HG03159 (cell line): ENCODE measurements around the gene MVB12B.

Experiments used
- ATAC-seq: cut with Tn5 transposase; IDR thresholded peaks from one replicate; pipeline ENCODE4 v1.9.1; 2021; ENCODE audit warnings: mild to moderate bottlenecking, moderate library complexity; ENCODE audit not compliant: unreplicated experiment

The MVB12B gene

DNA sequence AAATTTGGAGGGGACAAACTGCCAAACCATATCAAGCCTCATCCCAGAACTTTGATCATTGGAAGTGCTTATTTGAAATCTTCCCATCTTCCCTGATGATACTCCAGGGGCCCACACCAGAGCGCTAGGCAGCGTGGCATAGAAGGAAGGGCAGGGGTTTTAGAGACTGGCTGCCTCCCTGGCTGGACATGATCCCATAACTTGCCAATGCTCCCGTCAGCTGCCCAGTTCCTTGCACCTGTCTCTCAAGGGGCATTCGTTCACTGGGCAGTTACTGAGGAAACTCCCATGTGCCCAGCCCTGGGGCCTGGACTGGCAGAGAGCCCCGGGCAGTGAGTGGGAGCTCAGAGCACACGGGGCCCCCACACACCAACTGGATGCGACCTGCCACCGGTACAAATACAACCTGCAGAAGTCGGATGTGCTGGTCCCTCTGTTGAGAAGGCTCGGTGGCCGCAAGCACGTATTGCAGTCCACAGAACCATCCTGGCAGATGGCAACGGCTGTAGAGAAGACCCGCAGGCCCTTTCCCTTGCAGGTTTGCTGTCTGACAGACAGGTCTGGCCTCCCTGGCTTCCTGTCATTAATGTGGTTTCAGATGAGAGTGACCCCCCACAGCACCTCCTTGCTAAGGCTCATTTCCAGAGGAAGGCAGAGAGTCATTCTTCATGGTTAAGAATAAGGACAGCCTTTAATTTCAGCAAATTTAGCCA, 122.4 kb downstream of the MVB12B start:
- no peak for ATAC-seq

DNA sequence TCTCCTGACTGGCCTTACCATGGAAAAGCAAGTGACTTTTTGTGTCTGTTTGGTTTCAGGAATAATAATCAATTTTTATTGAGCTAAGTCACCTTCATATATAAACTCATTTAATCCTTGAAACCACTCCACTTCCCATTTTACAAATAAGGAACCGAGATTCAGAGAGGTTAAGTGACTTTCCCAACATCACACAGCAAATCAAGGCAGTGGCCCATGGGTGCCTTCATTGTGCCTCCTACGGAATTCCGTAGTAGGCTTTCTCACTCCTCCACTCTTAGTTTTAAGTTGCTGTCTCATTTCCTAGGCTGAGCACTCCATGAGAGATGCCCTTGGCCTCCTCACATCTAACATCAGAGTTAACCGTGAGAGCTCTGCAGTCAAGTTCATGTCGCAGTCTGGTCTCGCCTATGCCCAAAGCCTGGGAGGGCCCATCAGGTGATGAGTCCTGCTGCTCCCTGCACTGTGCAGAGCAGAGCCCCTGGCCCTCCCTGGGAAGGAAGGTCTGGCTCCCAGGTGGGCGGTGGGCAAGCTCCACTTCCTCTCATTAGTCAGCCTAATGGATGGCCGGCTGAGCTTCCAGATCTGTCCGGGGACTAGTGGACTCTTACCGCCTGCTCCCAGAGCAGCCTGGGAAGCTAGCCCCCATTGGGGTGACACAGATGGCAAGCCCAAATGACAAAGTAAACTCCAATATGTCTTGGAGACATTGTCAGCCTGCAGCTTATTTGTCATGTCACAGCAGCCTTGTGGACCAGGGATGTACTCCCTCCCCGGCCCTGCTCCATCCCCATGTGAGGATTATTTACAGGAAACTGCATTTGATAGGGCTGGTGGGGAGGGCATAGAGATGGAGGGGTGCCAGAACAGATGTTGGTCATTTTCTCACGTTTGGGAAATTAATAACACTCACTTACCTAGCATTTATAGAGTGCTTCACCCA, 123.4 kb downstream of the MVB12B start:
- ATAC-seq = no peak

DNA sequence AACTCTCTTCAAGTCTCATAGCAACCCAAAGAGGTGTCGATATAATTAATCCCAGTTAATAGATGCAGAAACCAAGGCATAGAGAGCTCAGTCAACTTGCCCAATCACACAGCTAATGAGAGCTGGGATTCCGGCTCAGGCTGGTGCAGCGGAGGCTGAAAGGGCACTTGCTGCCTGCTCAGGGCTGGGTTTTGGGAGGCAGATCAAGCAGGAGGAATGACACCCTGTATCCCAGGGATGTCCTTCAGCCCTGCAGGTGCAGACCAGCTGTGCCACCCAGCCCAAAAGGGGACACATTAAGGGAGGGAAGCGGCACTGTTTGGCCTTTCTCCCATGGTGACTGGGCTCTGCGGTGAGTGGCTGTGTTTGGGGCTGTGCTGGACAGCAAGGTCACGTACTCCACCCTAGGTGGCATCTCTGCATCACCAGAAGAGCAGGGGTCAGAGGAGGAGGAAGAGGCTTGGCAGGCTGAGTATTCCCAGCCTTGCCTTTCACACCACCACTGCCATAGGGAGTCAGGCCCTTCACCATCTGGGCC, 124.1 kb downstream of the MVB12B start:
- no peak for ATAC-seq

DNA sequence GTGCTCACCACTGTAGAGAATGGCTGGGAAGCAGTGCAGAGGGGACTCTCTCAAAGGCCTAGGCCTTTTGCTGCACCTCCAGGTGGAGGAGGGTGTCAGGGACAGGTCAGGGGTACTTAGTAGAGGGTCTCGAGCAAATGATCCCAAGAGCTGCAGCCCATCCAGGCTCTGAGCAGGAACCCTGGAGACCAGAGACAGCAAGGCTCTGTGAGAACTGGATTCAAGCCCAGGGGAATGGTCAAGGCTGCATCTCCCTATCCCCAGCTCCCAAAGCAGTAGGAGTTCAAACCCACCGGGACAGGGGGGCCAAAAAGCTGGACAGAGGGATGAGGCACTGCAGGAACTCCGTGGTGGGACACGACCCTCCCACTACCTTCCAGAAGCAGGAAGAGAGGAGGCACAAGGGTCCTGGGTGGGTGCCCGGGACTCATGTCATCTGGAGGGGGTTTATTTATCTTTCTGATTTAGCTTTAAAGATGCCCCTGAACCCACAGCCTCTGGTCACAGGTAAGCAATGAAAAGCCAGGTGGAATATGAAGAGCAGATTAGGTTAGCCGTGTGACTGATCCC, 124.8 kb downstream of the MVB12B start:
- ATAC-seq = no peak

DNA sequence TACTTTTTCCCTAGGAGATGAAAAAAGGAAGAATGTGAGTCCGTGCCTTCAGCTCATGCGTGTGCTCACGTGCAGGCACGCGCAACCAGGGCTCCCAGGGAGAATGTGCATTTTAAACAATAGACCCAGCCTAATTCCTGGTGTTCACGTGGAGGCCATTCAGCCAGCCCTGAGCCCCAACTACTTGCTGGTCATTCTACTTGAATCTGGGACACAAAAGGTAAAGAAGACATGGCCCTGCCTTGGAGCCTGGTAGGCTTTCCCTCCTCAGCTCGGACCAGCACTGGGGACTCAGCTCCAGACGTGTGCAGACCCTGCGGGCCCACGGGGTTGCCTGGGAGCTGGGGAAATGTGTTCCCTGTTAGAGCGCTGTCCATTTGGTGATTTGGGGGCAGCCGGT, 125.5 kb downstream of the MVB12B start:
- ATAC-seq = no peak

DNA sequence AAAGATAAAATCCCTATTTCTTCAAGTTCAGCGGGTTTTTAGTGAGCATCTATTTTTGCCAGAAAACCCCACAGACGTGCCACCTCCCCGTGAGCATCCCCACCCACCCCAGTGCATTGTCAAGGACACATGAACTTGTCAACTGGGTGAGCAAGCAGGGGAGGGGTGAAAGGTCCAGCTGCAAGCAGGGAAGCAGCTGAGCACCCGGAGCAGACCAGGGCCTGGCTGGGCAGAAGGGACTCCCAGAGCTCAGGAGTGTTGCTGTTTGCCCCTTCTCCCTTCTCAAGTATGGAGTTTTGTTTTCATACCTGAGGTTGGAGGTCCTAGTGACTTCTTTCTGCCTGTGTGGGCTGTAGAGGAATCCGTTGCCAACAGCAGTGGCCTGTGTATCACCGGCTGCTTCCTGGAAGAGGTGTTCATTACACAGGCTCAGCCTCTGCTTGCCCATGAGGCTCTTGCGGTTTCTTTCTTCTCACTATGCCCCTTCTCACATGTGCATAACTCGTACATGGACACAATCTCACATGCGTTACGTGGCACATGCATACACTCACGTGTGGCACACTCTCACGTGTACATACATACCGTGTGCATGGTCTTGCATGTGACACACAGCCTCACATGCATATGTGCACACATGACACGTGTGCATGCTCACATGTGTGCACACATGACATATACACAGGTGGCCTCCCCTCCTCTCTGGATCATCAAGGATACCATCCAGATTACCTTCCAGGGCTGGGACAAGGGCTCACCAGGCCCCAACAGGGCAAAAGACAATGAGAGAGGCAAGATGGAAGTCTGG, 126.7 kb downstream of the MVB12B start:
- ATAC-seq = no peak

DNA sequence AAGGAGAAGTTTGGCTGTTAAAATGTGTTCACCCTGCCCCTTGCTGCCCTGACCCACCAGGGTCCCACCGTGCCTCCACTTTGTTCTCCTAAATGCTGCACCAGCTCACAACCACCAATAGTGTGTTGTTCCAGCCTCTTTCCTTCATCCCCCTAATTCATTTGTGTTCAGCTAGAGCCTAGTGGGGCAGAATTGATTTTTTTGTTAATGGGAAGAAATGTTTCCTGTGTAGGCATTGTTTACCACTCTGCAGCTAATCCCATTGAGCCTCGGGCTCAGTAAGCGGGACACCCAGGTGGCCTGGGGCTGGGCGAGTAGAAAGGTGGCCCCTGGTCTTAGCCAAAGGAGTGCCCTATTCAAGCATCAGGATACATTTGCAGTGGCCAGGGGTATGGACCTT, 127.6 kb downstream of the MVB12B start:
- ATAC-seq = no peak

DNA sequence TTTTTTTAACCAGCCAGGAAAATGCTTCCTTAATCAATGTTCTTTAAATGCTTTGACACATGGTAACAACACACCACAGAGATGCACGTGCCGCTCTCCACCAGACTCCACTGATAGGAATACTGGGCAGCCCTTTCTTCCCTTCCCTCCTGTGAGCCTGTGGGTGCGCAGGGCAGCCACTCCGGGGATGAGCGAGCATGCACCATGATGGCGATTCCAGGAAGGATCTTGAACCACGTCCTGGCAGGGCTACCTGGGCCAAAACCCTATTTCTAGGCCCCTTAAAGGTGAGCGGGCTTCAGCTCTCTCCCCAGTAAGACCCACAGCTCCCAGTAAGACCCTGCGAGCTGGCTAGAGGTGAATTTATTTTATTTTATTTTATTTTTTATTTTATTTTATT, 128.2 kb downstream of the MVB12B start:
- ATAC-seq = no peak

DNA sequence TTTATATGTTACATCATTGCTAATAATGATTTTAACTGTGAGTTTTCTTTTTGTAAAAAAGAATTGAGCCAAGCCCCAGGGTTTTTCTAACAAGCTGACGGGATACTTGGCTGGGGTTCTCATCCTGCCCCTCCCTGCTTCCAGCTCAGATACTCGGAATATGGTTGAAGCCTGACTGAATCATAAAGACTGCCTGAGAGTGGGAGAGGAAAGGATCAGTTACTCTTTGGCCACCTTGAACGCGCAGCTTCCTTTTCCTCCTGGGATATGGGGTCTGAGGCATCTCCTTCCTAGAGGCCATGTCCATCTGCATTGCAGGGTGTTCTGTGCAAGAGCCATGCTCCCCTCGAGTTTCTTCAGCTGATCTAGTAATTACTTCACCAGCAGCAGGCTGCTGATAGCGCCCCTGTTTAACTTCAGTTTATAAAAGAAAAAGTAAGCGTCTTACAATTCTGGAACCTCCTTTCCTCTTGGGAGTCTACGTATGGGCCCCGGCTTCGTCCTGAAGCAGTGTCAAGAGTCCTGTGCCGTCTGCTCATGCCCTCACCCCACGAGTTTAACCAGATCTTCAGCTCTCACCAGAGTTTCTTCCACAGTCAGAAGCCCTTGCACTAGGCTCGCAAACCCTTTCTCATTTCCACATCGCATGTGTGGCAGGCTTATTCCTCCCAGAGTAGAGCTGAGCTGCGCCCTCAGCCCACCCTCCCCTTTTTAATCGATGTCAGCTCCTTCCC, 130.0 kb downstream of the MVB12B start:
- no peak for ATAC-seq

DNA sequence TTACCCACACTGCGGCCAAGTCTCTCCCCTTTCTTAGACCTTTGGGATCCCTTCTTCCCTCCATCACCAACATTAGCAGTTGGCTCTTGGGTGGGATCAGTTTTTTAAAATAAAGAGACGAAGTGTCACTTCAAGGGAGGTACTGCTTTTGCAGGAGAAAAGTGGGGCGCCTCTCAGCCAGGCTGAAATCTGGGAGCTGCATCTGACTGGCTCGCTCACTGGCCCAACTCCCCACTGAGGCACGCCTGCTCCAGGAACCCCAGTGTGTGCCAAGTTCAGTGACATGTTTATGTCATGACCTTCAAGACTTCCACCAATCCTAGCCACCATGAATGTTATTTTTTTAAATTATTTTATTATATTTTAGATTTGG, 130.5 kb downstream of the MVB12B start:
- no peak for ATAC-seq

DNA sequence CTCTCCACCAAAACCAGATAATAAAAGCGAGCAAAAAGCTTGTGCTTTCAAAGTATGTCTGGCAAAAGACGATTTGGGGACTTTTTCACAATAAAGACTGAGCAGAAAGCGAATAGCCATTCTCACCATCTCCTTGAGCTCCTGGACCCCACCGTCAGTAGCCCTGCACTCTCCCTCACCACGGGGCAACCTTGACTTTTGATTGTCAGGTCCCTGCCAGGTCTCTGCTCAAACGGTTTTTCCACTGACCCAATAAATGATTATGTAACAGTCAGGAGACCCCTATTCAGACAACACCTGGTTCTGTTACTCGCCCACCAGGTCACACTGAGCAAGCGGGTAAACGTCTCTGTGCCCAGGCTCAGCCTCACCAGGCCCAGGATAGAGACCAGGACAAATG, 131.3 kb downstream of the MVB12B start:
- ATAC-seq = no peak

DNA sequence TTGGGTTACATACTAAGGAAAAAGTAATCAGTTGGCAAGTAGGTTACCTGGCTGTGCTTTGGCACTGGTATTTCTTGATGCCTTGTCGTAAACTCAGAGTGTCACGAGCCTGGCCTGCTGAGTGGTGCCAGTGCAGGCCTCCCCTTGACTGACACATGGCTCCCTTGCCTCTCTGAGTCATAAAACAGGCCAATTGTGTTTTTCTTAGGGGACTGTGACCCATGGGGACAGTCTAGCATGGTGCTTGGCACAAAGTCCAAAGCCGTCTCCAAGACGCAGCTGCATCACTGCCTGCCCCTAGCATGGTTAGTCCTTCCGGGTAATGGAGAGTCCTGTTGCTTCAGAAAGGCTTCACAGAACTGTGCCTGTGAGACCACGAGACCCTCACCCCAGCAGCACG, 132.5 kb downstream of the MVB12B start:
- no peak for ATAC-seq

DNA sequence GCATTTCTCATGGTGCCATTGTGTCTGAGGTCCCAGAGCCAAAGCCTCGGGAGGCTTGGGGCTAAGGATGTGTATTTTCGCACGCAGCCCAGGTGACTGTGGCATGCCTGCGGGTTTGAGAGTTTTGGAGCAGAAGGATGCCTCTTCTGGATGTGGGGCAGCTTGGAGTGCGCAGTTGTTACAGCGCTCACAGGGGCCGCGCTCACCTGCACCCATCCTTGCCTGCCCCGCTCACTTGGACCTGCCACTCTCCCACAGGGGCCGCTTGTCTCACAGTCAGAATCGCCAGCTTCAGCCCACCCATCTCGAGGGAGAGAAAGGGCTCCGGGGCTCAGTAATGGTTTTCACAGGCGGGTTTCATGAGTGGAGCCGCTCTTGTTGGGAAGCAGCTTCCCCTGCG, 132.9 kb downstream of the MVB12B start:
- ATAC-seq = no peak

DNA sequence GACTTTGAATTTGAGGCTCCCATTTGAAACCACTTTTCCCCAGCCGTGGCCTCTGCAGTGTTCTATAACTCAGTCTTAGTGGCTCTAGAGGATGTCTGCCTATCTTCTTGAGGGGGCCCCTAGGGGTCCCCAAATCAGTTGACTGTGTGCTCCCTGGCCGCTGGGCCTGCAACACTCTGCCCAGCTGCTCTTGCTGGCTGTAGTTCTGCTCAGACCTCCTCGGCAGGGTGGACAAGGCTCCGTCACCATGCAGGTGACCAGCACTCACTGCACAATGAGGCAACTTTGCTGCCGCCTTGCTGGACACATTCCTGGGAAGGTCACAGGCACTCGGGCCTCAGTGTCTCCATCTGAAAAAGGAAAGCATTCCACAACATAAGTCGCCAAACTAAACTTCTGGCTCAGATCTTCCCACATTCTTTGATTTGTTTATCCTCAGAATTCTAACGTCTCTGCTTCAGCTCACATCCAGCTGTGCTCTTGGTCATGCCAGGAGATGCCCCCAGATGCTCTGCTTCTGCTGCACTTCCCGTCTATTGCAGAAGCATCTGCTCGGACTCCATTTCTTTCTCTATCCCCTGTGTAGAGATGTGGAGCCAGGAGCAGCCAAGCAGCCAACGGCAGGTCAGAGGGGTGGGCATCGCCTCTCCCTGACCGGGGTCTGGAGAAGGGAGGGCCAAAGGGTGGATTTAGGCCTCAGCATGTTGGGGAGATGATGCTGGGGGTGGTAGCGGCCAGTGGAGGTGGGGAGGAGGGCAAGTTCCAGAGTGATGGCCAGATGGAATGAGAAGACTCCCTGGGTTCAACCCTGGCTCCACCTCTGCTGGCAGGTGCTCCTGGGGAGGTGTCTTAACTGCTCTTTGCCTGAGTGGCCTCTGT, 133.6 kb downstream of the MVB12B start:
- no peak for ATAC-seq

DNA sequence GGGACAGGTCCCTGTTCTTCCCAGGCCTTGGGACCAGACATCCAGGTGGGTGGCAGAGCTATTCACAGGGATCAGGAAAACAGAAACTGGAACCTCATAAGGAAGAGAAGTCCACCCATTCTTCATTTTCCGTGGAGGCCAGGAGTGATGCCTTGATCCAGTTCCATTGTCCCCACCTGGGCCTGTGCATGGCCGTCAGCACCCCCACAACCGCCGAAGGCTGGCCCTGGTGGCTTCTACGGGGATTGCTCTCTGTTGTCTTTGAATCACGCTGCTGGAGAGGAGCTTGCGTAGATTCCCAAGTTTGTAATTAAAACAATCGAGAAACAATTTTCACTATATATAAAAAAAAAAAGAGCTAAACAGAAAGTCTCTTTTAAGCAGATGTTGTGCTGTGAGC, 134.4 kb downstream of the MVB12B start:
- ATAC-seq = no peak

DNA sequence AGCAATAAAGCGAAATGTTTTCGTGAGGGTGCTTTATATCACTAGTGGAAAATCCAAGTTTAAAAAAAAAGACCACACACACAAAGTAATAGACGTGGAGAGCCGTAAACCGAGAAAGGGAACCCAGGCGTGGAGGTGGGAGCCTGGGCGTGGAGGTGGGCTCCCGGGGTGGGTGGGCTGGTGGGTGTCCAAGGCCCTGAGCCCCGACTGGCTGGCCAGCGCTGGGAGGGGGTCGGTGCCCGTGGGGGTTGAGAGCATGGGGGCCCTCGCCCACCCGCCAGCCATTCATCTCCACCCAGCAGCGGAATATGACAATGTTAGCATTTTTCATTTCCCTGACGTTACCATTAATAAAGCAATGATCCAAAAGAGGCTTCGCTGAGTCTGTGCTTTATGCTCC, 135.0 kb downstream of the MVB12B start:
- ATAC-seq = no peak

DNA sequence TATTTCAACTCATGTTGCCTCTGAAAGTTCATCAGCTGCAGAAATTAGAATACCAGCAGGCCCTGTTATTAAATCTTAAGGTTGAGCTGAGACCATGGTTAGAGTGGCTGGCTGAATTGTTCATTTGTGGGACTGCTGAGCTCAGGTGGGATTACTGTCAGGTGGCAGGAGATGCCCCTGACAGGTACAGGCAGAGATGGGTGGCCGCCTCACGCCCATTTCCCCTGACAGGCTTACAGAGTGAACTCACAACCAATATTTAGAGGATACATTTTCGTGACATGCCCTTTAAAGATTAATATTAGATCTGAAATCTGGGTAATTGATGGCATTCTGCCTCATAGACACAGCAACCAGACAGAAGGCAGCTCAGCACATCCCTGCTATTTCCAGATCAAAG, 136.0 kb downstream of the MVB12B start:
- ATAC-seq = no peak

DNA sequence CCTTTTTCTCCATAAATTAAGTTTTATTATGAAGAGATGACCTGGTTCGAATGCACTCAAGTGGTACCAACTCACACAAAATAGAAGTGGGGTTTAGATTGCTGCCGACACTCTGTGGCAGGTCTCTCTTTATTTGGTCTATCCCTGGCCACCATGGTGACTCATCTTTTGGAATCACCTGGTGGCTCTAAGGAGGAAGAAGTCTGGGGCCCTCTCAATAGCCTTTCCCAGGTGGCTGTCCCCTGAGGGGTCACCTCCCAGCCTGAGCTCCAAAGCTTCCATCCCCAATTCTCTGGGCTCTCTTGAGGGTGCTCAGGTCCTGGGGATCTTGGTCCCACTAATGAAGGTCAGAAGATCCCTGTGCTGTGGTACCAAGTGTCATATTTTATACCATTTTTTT, 136.8 kb downstream of the MVB12B start:
- ATAC-seq = no peak
